BE2C (cell line): ENCODE data around the gene GPATCH1.
A peak's percentile ranks its signal among the peaks of the same experiment; 100 is the strongest.

ENCODE experiments used
- DNase-seq: peaks from one replicate; pipeline ENCODE4 v3.0.0-alpha.2; 2020
- H3K27me3 ChIP-seq: fragments of 250-450 bp; sonication (Bioruptor Pico); 2 replicates; pipeline ENCODE4 v1.5.1; 2020; ENCODE audit warnings: mild to moderate bottlenecking
- H3K36me3 ChIP-seq: fragments of 250-450 bp; sonication (Bioruptor Pico); 2 replicates; pipeline ENCODE4 v1.5.1; 2020; ENCODE audit warnings: mild to moderate bottlenecking
- H3K4me1 ChIP-seq: fragments of 250-450 bp; sonication (Bioruptor Pico); 2 replicates; pipeline ENCODE4 v1.5.1; 2020
- H3K4me3 ChIP-seq: 2 replicates; pipeline ENCODE4 v1.5.1; 2011; ENCODE audit warnings: low read depth, low read length
- H3K9me3 ChIP-seq: fragments of 250-450 bp; sonication (Bioruptor Pico); 2 replicates; pipeline ENCODE4 v1.5.1; 2020
- CTCF ChIP-seq: IDR thresholded peaks from 2 replicates; pipeline ENCODE4 v1.5.1; 2012; ENCODE audit warnings: mild to moderate bottlenecking, low read depth, low read length

Gene GPATCH1

GRCh38 chr19:33167438-33167837, 86.5 kb downstream of the GPATCH1 start:
- no peaks in the 10 kb centered on the region for H3K9me3 ChIP-seq
- TF ChIP-seq CTCF = no peak
- H3K27me3 ChIP-seq = no peaks in the 10 kb centered on the region
- H3K4me3 ChIP-seq = no peak overlapping the region
- H3K36me3 ChIP-seq = no peaks in the 10 kb centered on the region
- DNase-seq = no peak
- H3K4me1 ChIP-seq = no peaks in the 10 kb centered on the region

- TF ChIP-seq CTCF = no peak
- H3K36me3 ChIP-seq = no peaks in the 10 kb centered on the region
- no peaks in the 10 kb centered on the region for H3K27me3 ChIP-seq
- no peak for DNase-seq
- no peaks in the 10 kb centered on the region for H3K9me3 ChIP-seq
- no peaks in the 10 kb centered on the region for H3K4me1 ChIP-seq
- no peak overlapping the region for H3K4me3 ChIP-seq
These were observed 87.5 kb downstream of the GPATCH1 start for GRCh38 chr19:33168528-33168927.

- no peaks in the 10 kb centered on the region for H3K36me3 ChIP-seq
These were observed 90.3 kb downstream of the GPATCH1 start for GRCh38 chr19:33171222-33171795.

GRCh38 chr19:33171916-33172359, 91.0 kb downstream of the GPATCH1 start:
- Histone ChIP-seq H3K36me3 (no peaks in the 10 kb centered on the region), H3K27me3 (no peaks in the 10 kb centered on the region), H3K4me3 (no peak overlapping the region), H3K9me3 (no peaks in the 10 kb centered on the region), H3K4me1 (no peaks in the 10 kb centered on the region)
- DNase-seq = no peak
- TF ChIP-seq CTCF = no peak

More at GRCh38 chr19:33171222-33171795, 90.3 kb downstream of the GPATCH1 start:
- H3K4me3 ChIP-seq = no peak overlapping the region
- no peak for DNase-seq
- H3K27me3 ChIP-seq = no peaks in the 10 kb centered on the region
- H3K9me3 ChIP-seq = no peaks in the 10 kb centered on the region
- H3K4me1 ChIP-seq = no peaks in the 10 kb centered on the region
- no peak for TF ChIP-seq CTCF

GRCh38 chr19:33174186-33174585, 93.2 kb downstream of the GPATCH1 start:
- Histone ChIP-seq H3K27me3 (no peaks in the 10 kb centered on the region), H3K9me3 (no peaks in the 10 kb centered on the region), H3K36me3 (no peaks in the 10 kb centered on the region), H3K4me3 (no peak overlapping the region), H3K4me1 (no peaks in the 10 kb centered on the region)
- no peak for TF ChIP-seq CTCF
- DNase-seq = no peak

GRCh38 chr19:33175156-33175782, 94.3 kb downstream of the GPATCH1 start:
- DNase-seq = no peak
- H3K4me3 ChIP-seq = peak overlapping the region; percentile 96; the same call in 1 of the 2 replicates
- no peaks in the 10 kb centered on the region for H3K9me3 ChIP-seq
- H3K27me3 ChIP-seq = no peaks in the 10 kb centered on the region
- no peak for TF ChIP-seq CTCF
- no peaks in the 10 kb centered on the region for H3K4me1 ChIP-seq
- H3K36me3 ChIP-seq = no peaks in the 10 kb centered on the region
